Measurements from ENCODE around the gene PSMD3.

GRCh38 chr17:39938140-39938869, 42.3 kb upstream of the PSMD3 start:
- TF ChIP-seq, protein P1, sequence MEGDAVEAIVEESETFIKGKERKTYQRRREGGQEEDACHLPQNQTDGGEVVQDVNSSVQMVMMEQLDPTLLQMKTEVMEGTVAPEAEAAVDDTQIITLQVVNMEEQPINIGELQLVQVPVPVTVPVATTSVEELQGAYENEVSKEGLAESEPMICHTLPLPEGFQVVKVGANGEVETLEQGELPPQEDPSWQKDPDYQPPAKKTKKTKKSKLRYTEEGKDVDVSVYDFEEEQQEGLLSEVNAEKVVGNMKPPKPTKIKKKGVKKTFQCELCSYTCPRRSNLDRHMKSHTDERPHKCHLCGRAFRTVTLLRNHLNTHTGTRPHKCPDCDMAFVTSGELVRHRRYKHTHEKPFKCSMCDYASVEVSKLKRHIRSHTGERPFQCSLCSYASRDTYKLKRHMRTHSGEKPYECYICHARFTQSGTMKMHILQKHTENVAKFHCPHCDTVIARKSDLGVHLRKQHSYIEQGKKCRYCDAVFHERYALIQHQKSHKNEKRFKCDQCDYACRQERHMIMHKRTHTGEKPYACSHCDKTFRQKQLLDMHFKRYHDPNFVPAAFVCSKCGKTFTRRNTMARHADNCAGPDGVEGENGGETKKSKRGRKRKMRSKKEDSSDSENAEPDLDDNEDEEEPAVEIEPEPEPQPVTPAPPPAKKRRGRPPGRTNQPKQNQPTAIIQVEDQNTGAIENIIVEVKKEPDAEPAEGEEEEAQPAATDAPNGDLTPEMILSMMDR (optimal IDR thresholded peaks at IDR 0.05 in 1 of 3, IDR thresholded peaks at IDR 0.05 in 1 of 3, conservative IDR thresholded peaks at IDR 0.05 in 1 of 3; ENCODE audit: extremely low read depth in 1 of 3, insufficient read depth in 2 of 3, low read length in 3 of 3): no peak
- no peak for TF ChIP-seq EZH2 (IDR thresholded peaks at IDR 0.05; ENCODE audit: low read length)
